Mesothelial cell of epicardium (in vitro differentiated cells): ENCODE measurements around the gene PTPRQ. TPM values are rescaled to one million over a fixed set of nuclear protein-coding genes. Genes with fewer than 3 reads are reported as not detected.

Experiments used
- DNase-seq, 2 experiments: peaks; one replicate each; pipeline ENCODE4 v3.0.0; 2021; ENCODE audit warnings: low spot score in 2 of 2; ENCODE audit not compliant: unreplicated experiment in 2 of 2
- H3K27ac Mint-ChIP-seq: 2 replicates; pipeline ENCODE4 v1.8.0; 2021; ENCODE audit warnings: mixed read lengths
- H3K27me3 Mint-ChIP-seq: 2 replicates; pipeline ENCODE4 v1.8.0; 2021; ENCODE audit warnings: low read depth, mixed read lengths
- H3K36me3 Mint-ChIP-seq: 2 replicates; pipeline ENCODE4 v1.8.0; 2021; ENCODE audit warnings: mixed read lengths
- H3K4me1 Mint-ChIP-seq: 2 replicates; pipeline ENCODE4 v1.8.0; 2021; ENCODE audit warnings: mixed read lengths
- H3K4me3 Mint-ChIP-seq: 2 replicates; pipeline ENCODE4 v1.8.0; 2021; ENCODE audit warnings: mild to moderate bottlenecking, moderate library complexity, mixed read lengths
- H3K9me3 Mint-ChIP-seq: 2 replicates; pipeline ENCODE4 v1.8.0; 2021; ENCODE audit warnings: mixed read lengths
- total RNA-seq: library from RNA; stranded (reverse); gene quantifications from 3 replicates; pipeline ENCODE4 v1.2.1, GENCODE V29; 2021
- TF ChIP-seq, protein P1 (sequence below): fragments of 200-600 bp; sonication (generic); IDR thresholded peaks from one replicate; pipeline ENCODE4 v1.5.0; 2021; ENCODE audit warnings: antibody characterized with exemption; ENCODE audit not compliant: unreplicated experiment

The PTPRQ gene
- total RNA-seq, 1 donor from 2014 or later, result 17.5 TPM

DNA sequence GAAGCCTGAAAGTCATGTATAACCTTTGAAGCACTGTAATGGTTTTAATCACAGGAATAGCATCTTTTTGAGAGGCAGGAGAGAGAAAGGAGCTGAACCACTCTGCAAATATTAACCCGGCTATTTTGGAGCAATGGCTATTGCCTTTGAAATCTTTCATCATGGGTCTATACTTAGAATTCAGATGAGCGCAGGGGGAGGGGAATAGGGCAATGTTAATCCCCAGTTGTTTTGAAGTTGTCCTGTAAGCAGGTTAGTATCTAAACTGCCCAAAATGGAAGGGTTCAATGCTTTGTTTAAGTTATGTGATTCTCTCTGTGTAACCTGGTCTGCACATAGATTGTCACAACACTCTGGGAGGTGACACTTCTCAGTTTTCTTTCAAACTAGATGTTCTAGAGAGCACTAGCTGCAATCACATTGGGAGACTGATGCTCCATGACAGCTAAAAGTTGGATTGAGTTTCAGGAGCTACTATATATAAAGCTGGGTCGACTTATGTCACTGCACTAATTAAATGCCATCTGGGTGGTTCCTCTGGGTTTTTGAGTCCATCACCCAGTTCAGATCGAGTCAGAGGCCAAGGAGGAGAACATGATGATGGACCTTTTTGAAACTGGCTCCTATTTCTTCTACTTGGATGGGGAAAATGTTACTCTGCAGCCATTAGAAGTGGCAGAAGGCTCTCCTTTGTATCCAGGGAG, 263.2 kb downstream of the PTPRQ start, which contains the start of gene MYF6:
Gene MYF6 (plus strand): TSS at position 509 of the 704 bp plus-strand sequence. CDS start 86 bp downstream, at position 595.
- H3K4me3 Mint-ChIP-seq, result peak within 1 kb of the TSS; percentile 77
- H3K27ac Mint-ChIP-seq, result no peak within 1 kb of the TSS
- DNase-seq, result no peak
- no peaks in the 10 kb centered on the region for H3K9me3 Mint-ChIP-seq
- H3K36me3 Mint-ChIP-seq, result no peaks in the 10 kb centered on the region
- TF ChIP-seq, protein P1, sequence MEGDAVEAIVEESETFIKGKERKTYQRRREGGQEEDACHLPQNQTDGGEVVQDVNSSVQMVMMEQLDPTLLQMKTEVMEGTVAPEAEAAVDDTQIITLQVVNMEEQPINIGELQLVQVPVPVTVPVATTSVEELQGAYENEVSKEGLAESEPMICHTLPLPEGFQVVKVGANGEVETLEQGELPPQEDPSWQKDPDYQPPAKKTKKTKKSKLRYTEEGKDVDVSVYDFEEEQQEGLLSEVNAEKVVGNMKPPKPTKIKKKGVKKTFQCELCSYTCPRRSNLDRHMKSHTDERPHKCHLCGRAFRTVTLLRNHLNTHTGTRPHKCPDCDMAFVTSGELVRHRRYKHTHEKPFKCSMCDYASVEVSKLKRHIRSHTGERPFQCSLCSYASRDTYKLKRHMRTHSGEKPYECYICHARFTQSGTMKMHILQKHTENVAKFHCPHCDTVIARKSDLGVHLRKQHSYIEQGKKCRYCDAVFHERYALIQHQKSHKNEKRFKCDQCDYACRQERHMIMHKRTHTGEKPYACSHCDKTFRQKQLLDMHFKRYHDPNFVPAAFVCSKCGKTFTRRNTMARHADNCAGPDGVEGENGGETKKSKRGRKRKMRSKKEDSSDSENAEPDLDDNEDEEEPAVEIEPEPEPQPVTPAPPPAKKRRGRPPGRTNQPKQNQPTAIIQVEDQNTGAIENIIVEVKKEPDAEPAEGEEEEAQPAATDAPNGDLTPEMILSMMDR, result no peak
- peaks cover 60% of the 10 kb centered on the region for H3K27me3 Mint-ChIP-seq
- H3K4me1 Mint-ChIP-seq, result peaks cover 19% of the 10 kb centered on the region

DNA sequence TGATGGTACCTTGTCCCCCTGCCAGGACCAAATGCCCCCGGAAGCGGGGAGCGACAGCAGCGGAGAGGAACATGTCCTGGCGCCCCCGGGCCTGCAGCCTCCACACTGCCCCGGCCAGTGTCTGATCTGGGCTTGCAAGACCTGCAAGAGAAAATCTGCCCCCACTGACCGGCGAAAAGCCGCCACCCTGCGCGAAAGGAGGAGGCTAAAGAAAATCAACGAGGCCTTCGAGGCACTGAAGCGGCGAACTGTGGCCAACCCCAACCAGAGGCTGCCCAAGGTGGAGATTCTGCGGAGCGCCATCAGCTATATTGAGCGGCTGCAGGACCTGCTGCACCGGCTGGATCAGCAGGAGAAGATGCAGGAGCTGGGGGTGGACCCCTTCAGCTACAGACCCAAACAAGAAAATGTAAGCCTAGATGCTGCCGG, 263.8 kb downstream of the PTPRQ start:
- DNase-seq, result no peak
- TF ChIP-seq, protein P1, result no peak
- Mint-ChIP-seq H3K27ac (no peak overlapping the region), H3K4me3 (peak overlapping the region; percentile 77), H3K36me3 (no peaks in the 10 kb centered on the region), H3K9me3 (no peaks in the 10 kb centered on the region), H3K4me1 (peaks cover 19% of the 10 kb centered on the region), H3K27me3 (peaks cover 64% of the 10 kb centered on the region)

DNA sequence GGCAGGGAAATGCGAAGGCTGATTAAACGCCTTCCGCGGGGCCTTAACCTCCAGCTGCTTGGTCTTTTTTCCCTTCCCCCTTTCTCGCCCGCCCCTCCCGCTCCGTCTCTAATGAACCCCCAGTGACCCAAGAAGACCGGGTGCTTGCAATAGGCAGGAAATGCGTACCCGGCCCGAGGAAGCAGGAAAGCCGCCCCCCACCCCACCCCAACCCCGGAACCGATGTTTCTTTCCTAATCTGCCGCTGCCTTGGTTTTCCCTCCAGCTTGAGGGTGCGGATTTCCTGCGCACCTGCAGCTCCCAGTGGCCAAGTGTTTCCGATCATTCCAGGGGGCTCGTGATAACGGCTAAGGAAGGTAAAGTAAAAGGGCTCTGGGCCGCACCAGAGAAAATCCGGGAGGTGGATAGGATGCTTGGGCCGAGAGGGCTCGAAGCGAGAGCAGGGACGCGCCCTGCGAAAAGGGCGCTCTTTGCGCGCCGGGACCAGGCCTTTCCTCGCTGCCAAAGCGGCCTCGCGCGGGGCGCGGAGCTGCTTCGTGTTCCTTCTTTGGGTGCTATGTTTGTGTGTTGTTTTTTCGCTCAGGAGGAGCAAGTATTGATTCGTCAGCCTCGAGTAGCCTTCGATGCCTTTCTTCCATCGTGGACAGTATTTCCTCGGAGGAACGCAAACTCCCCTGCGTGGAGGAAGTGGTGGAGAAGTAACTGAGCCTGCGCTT, 264.4 kb downstream of the PTPRQ start:
- DNase-seq, result peak in 1 of 2 experiments; percentile 55
- no peak overlapping the region for H3K27ac Mint-ChIP-seq
- H3K4me1 Mint-ChIP-seq, result peaks cover 17% of the 10 kb centered on the region
- H3K36me3 Mint-ChIP-seq, result no peaks in the 10 kb centered on the region
- no peaks in the 10 kb centered on the region for H3K9me3 Mint-ChIP-seq
- H3K27me3 Mint-ChIP-seq, result peaks cover 69% of the 10 kb centered on the region
- TF ChIP-seq, protein P1, result no peak
- H3K4me3 Mint-ChIP-seq, result peak overlapping the region; percentile 77

- Mint-ChIP-seq H3K9me3 (no peaks in the 10 kb centered on the region), H3K4me1 (peaks cover 21% of the 10 kb centered on the region), H3K27me3 (peaks cover 74% of the 10 kb centered on the region), H3K27ac (no peak overlapping the region), H3K4me3 (peak overlapping the region; percentile 77), H3K36me3 (no peaks in the 10 kb centered on the region)
- TF ChIP-seq, protein P1, result no peak
- no peak for DNase-seq
Measured at GRCh38 chr12:80708975-80709328, 264.9 kb downstream of the PTPRQ start.

GRCh38 chr12:80709811-80710726, 266.0 kb downstream of the PTPRQ start:
- no peaks in the 10 kb centered on the region for H3K9me3 Mint-ChIP-seq
- H3K27ac Mint-ChIP-seq, result no peak overlapping the region
- H3K27me3 Mint-ChIP-seq, result peaks cover 85% of the 10 kb centered on the region
- H3K4me1 Mint-ChIP-seq, result peaks cover 26% of the 10 kb centered on the region
- peak overlapping the region; percentile 5 for H3K4me3 Mint-ChIP-seq
- TF ChIP-seq, protein P1, result no peak
- DNase-seq, result no peak
- H3K36me3 Mint-ChIP-seq, result no peaks in the 10 kb centered on the region
